HEK293 (cell line): ENCODE results near the gene RILP.
"Not testable (repeated sequence)": the region's sequence is repeated elsewhere in the genome, so short reads cannot be mapped to it uniquely, and the experiment has no call there.

ENCODE experiments used
- CTCF ChIA-PET: fragments of 350-600 bp; formaldehyde crosslinking; extraction: SDS; loops from one replicate; lab custom pipeline; 2021; ENCODE audit warnings: antibody characterized with exemption; lab: Yijun Ruan, JAX
- POLR2A ChIA-PET: fragments of 300-600 bp; formaldehyde crosslinking; extraction: SDS; loops from one replicate; lab custom pipeline; 2020; ENCODE audit warnings: antibody characterized with exemption, inconsistent platforms; lab: Yijun Ruan, JAX
- H3K27ac ChIP-seq: fragments of 200-500 bp; sonication (Bioruptor generic); 2 replicates; pipeline ENCODE4 v1.5.1; 2014; ENCODE audit warnings: low read depth, low read length, control low read depth, inconsistent platforms; ENCODE audit errors: extremely low read depth
- H3K36me3 ChIP-seq, 2 experiments: fragments of 200-500 bp in 1 of 2; sonication (Bioruptor generic) in 1 of 2; 1 replicate in 1 of 2; 2 replicates in 1 of 2; pipeline ENCODE4 v1.5.1; 2014 to 2017; ENCODE audit warnings: inconsistent platforms in 2 of 2, low read length in 2 of 2; ENCODE audit not compliant: control insufficient read depth in 2 of 2, insufficient read depth in 1 of 2
- H3K4me1 ChIP-seq: fragments of 200-500 bp; sonication (Bioruptor generic); 2 replicates; pipeline ENCODE4 v1.5.1; 2014; ENCODE audit warnings: mild to moderate bottlenecking, low read length, inconsistent platforms; ENCODE audit not compliant: control insufficient read depth, insufficient read depth
- H3K4me3 ChIP-seq: 2 replicates; pipeline ENCODE4 v1.5.1; 2011; ENCODE audit warnings: low read depth, mild to moderate bottlenecking, control low read depth, low read length, moderate library complexity
- H3K9me3 ChIP-seq: fragments of 200-500 bp; sonication (Bioruptor generic); 2 replicates; pipeline ENCODE4 v1.5.1; 2014; ENCODE audit warnings: low read depth, low read length, inconsistent platforms; ENCODE audit not compliant: control insufficient read depth, insufficient read depth
- BCL11A ChIP-seq: fragments of 450-650 bp; formaldehyde crosslinking; IDR thresholded peaks from 2 replicates; pipeline ENCODE4 v1.5.1; 2016; ENCODE audit warnings: low read depth, missing biosample characterization, missing genetic modification characterization
- KLF7 ChIP-seq: fragments of 450-650 bp; formaldehyde crosslinking; IDR thresholded peaks from 2 replicates; pipeline ENCODE4 v1.5.1; 2016; ENCODE audit warnings: missing biosample characterization, missing genetic modification characterization, borderline replicate concordance
- MYNN ChIP-seq: fragments of 450-650 bp; formaldehyde crosslinking; IDR thresholded peaks from 2 replicates; pipeline ENCODE4 v1.5.1; 2016; ENCODE audit warnings: missing biosample characterization, missing genetic modification characterization, borderline replicate concordance
- REPIN1 ChIP-seq: fragments of 450-650 bp; formaldehyde crosslinking; IDR thresholded peaks from 2 replicates; pipeline ENCODE4 v1.5.1; 2017; ENCODE audit warnings: missing biosample characterization, missing genetic modification characterization, low read depth
- SCRT2 ChIP-seq: fragments of 450-650 bp; formaldehyde crosslinking; IDR thresholded peaks from 2 replicates; pipeline ENCODE4 v1.5.1; 2016; ENCODE audit warnings: missing biosample characterization, missing genetic modification characterization
- SP3 ChIP-seq: fragments of 450-650 bp; formaldehyde crosslinking; IDR thresholded peaks from 2 replicates; pipeline ENCODE4 v1.5.1; 2016; ENCODE audit warnings: missing biosample characterization, missing genetic modification characterization
- SP7 ChIP-seq: fragments of 450-650 bp; formaldehyde crosslinking; IDR thresholded peaks from 2 replicates; pipeline ENCODE4 v1.5.1; 2016; ENCODE audit warnings: missing biosample characterization, missing genetic modification characterization
- ZBTB17 ChIP-seq: fragments of 450-650 bp; formaldehyde crosslinking; IDR thresholded peaks from 2 replicates; pipeline ENCODE4 v1.5.1; 2016; ENCODE audit warnings: missing biosample characterization, missing genetic modification characterization
- ZBTB48 ChIP-seq: fragments of 450-650 bp; formaldehyde crosslinking; IDR thresholded peaks from 2 replicates; pipeline ENCODE4 v1.5.1; 2016; ENCODE audit warnings: missing biosample characterization, missing genetic modification characterization
- ZBTB7A ChIP-seq: fragments of 450-650 bp; formaldehyde crosslinking; IDR thresholded peaks from 2 replicates; pipeline ENCODE4 v1.5.1; 2016; ENCODE audit warnings: low read depth, missing biosample characterization, missing genetic modification characterization
- ZEB2 ChIP-seq: fragments of 450-650 bp; formaldehyde crosslinking; IDR thresholded peaks from 2 replicates; pipeline ENCODE4 v1.5.1; 2016; ENCODE audit warnings: missing biosample characterization, missing genetic modification characterization
- ZFP41 ChIP-seq: fragments of 450-650 bp; formaldehyde crosslinking; IDR thresholded peaks from 2 replicates; pipeline ENCODE4 v1.5.1; 2016; ENCODE audit warnings: missing biosample characterization, missing genetic modification characterization, borderline replicate concordance
- ZNF155 ChIP-seq: fragments of 450-650 bp; formaldehyde crosslinking; IDR thresholded peaks from 2 replicates; pipeline ENCODE4 v1.5.1; 2016; ENCODE audit warnings: missing biosample characterization, missing genetic modification characterization
- ZNF157 ChIP-seq: fragments of 450-650 bp; formaldehyde crosslinking; IDR thresholded peaks from 2 replicates; pipeline ENCODE4 v1.5.1; 2016; ENCODE audit warnings: missing biosample characterization, missing genetic modification characterization
- ZNF16 ChIP-seq: fragments of 450-650 bp; formaldehyde crosslinking; IDR thresholded peaks from 2 replicates; pipeline ENCODE4 v1.5.1; 2016; ENCODE audit warnings: low read depth, missing biosample characterization, missing genetic modification characterization
- ZNF335 ChIP-seq: fragments of 450-650 bp; formaldehyde crosslinking; conservative IDR thresholded peaks from 2 replicates; pipeline ENCODE4 v1.5.1; 2016; ENCODE audit warnings: missing biosample characterization, missing genetic modification characterization
- ZNF350 ChIP-seq: fragments of 450-650 bp; formaldehyde crosslinking; IDR thresholded peaks from 2 replicates; pipeline ENCODE4 v1.5.0; 2017; ENCODE audit warnings: missing biosample characterization, mild to moderate bottlenecking, missing genetic modification characterization
- ZNF510 ChIP-seq: fragments of 450-650 bp; formaldehyde crosslinking; IDR thresholded peaks from 2 replicates; pipeline ENCODE4 v1.5.1; 2018; ENCODE audit warnings: mild to moderate bottlenecking, missing genetic modification characterization, missing biosample characterization; ENCODE audit not compliant: insufficient replicate concordance
- ZNF544 ChIP-seq: fragments of 450-650 bp; formaldehyde crosslinking; IDR thresholded peaks from 2 replicates; pipeline ENCODE4 v1.5.0; 2017; ENCODE audit warnings: missing biosample characterization, missing genetic modification characterization
- ZNF548 ChIP-seq: fragments of 450-650 bp; formaldehyde crosslinking; IDR thresholded peaks from 2 replicates; pipeline ENCODE4 v1.5.1; 2016; ENCODE audit warnings: missing biosample characterization, missing genetic modification characterization
- ZNF555 ChIP-seq: fragments of 450-650 bp; formaldehyde crosslinking; conservative IDR thresholded peaks from 2 replicates; pipeline ENCODE4 v1.5.1; 2017; ENCODE audit warnings: missing biosample characterization, mild to moderate bottlenecking, missing genetic modification characterization, inconsistent platforms
- ZNF560 ChIP-seq: fragments of 450-650 bp; formaldehyde crosslinking; IDR thresholded peaks from 2 replicates; pipeline ENCODE4 v1.5.1; 2017; ENCODE audit warnings: missing biosample characterization, missing genetic modification characterization, borderline replicate concordance
- ZNF561 ChIP-seq: fragments of 450-650 bp; IDR thresholded peaks from 2 replicates; pipeline ENCODE4 v1.5.1; 2018; ENCODE audit warnings: missing biosample characterization, missing genetic modification characterization, borderline replicate concordance
- ZNF664 ChIP-seq: fragments of 450-650 bp; formaldehyde crosslinking; IDR thresholded peaks from 2 replicates; pipeline ENCODE4 v1.5.1; 2016; ENCODE audit warnings: missing biosample characterization, missing genetic modification characterization
- ZNF677 ChIP-seq: fragments of 450-650 bp; IDR thresholded peaks from 2 replicates; pipeline ENCODE4 v1.5.0; 2018; ENCODE audit warnings: missing biosample characterization, mild to moderate bottlenecking, missing genetic modification characterization, moderate library complexity
- ZNF747 ChIP-seq: fragments of 450-650 bp; formaldehyde crosslinking; IDR thresholded peaks from 2 replicates; pipeline ENCODE4 v1.5.1; 2016; ENCODE audit warnings: missing biosample characterization, missing genetic modification characterization
- ZNF776 ChIP-seq: fragments of 450-650 bp; formaldehyde crosslinking; IDR thresholded peaks from 2 replicates; pipeline ENCODE4 v1.5.0; 2017; ENCODE audit warnings: missing biosample characterization, missing genetic modification characterization, borderline replicate concordance
- ZNF785 ChIP-seq: fragments of 450-650 bp; formaldehyde crosslinking; IDR thresholded peaks from 2 replicates; pipeline ENCODE4 v1.5.1; 2016; ENCODE audit warnings: missing biosample characterization, missing genetic modification characterization
- ZNF843 ChIP-seq: fragments of 450-650 bp; formaldehyde crosslinking; IDR thresholded peaks from 2 replicates; pipeline ENCODE4 v1.5.1; 2016; ENCODE audit warnings: missing biosample characterization, missing genetic modification characterization
- TF ChIP-seq, protein P1 (sequence below): fragments of 450-650 bp; formaldehyde crosslinking; IDR thresholded peaks from 2 replicates; pipeline ENCODE4 v1.5.1; 2016; ENCODE audit warnings: missing biosample characterization, missing genetic modification characterization
- TF ChIP-seq, protein P2 (sequence below): fragments of 450-650 bp; formaldehyde crosslinking; IDR thresholded peaks from 2 replicates; pipeline ENCODE4 v1.5.1; 2016; ENCODE audit warnings: missing biosample characterization, missing genetic modification characterization
- TF ChIP-seq, protein P3 (sequence below): fragments of 450-650 bp; formaldehyde crosslinking; IDR thresholded peaks from 2 replicates; pipeline ENCODE4 v1.5.1; 2016; ENCODE audit warnings: missing biosample characterization, missing genetic modification characterization

Gene RILP

GRCh38 chr17:1693339-1693738 is 43.7 kb upstream of the RILP start:
- TF ChIP-seq ZNF747 (no peak), ZBTB48 (tag by site-specific recombination) (no peak), ZNF664 (tag by site-specific recombination) (no peak), MYNN (tag by site-specific recombination) (no peak), ZNF350 (tag by site-specific recombination) (no peak), ZFP41 (tag by site-specific recombination) (no peak), ZNF560 (tag by site-specific recombination) (no peak), ZNF776 (tag by site-specific recombination) (no peak), ZNF548 (no peak), ZNF555 (tag by site-specific recombination) (no peak), ZNF157 (tag by site-specific recombination) (no peak), ZBTB7A (no peak)
- TF ChIP-seq, protein P1, sequence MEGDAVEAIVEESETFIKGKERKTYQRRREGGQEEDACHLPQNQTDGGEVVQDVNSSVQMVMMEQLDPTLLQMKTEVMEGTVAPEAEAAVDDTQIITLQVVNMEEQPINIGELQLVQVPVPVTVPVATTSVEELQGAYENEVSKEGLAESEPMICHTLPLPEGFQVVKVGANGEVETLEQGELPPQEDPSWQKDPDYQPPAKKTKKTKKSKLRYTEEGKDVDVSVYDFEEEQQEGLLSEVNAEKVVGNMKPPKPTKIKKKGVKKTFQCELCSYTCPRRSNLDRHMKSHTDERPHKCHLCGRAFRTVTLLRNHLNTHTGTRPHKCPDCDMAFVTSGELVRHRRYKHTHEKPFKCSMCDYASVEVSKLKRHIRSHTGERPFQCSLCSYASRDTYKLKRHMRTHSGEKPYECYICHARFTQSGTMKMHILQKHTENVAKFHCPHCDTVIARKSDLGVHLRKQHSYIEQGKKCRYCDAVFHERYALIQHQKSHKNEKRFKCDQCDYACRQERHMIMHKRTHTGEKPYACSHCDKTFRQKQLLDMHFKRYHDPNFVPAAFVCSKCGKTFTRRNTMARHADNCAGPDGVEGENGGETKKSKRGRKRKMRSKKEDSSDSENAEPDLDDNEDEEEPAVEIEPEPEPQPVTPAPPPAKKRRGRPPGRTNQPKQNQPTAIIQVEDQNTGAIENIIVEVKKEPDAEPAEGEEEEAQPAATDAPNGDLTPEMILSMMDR (tag by site-specific recombination) = no peak
- TF ChIP-seq, protein P2, sequence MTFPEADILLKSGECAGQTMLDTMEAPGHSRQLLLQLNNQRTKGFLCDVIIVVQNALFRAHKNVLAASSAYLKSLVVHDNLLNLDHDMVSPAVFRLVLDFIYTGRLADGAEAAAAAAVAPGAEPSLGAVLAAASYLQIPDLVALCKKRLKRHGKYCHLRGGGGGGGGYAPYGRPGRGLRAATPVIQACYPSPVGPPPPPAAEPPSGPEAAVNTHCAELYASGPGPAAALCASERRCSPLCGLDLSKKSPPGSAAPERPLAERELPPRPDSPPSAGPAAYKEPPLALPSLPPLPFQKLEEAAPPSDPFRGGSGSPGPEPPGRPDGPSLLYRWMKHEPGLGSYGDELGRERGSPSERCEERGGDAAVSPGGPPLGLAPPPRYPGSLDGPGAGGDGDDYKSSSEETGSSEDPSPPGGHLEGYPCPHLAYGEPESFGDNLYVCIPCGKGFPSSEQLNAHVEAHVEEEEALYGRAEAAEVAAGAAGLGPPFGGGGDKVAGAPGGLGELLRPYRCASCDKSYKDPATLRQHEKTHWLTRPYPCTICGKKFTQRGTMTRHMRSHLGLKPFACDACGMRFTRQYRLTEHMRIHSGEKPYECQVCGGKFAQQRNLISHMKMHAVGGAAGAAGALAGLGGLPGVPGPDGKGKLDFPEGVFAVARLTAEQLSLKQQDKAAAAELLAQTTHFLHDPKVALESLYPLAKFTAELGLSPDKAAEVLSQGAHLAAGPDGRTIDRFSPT (tag by site-specific recombination) = no peak
- ChIA-PET CTCF (interaction anchor here (1.1 kb wide), 1 partner anchor 22 kb away, joined by 3 read pairs; no protein-coding TSS in a partner anchor), POLR2A (no interaction called here)
- H3K27ac ChIP-seq = no peak overlapping the region
- no peaks in the 10 kb centered on the region for H3K4me1 ChIP-seq
- H3K9me3 ChIP-seq = no peaks in the 10 kb centered on the region
- no peaks in the 10 kb centered on the region for H3K36me3 ChIP-seq
- H3K4me3 ChIP-seq = no peak overlapping the region

DNA sequence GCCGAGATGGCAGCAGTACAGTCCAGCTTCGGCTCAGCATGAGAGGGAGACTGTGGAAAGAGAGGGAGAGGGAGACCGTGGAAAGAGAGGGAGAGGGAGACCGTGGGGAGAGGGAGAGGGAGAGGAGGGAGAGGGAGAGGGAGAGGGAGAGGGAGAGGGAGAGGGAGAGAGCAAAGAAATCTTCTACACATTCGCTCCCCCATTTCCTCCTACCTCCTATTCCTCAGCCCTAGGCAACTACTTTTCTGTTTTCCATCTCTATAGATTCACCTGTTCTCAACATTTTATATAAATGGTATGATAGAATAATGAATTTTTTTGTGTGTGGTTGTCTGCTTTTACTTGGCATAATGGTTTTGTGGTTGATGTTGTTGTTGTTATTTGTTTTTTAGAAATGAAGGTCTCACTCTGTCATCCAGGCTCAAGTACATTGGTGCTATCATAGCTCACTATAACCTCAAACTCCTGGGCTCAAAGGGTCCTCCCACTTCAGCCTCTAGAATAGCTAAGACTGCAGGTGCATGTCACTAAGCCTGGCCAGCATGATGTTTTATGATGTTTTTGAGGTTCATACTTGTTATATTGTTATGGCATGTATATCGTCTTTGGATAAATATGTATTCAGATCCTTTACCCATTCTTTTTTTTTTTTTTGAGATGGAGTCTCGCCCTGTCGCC is 41.0 kb upstream of the RILP start:
- Histone ChIP-seq H3K27ac (no peak overlapping the region), H3K4me3 (no peak overlapping the region), H3K36me3 (no peaks in the 10 kb centered on the region), H3K9me3 (no peaks in the 10 kb centered on the region), H3K4me1 (no peaks in the 10 kb centered on the region)
- TF ChIP-seq REPIN1 (tag by site-specific recombination) = no peak
- no peak for TF ChIP-seq ZNF335 (tag by site-specific recombination)
- no peak for TF ChIP-seq KLF7 (tag by site-specific recombination)
- no peak for TF ChIP-seq ZBTB7A
- no peak for TF ChIP-seq ZNF843 (tag by site-specific recombination)
- no peak for TF ChIP-seq ZNF544 (tag by site-specific recombination)
- no peak for TF ChIP-seq BCL11A (tag by site-specific recombination)
- TF ChIP-seq ZNF561 (tag by site-specific recombination) = no peak
- no peak for TF ChIP-seq ZNF555 (tag by site-specific recombination)
- TF ChIP-seq SCRT2 = no peak
- TF ChIP-seq SP3 (tag by site-specific recombination) = no peak
- no peak for TF ChIP-seq ZNF677
- TF ChIP-seq ZNF510 = no peak
- no peak for TF ChIP-seq SP7 (tag by site-specific recombination)
- TF ChIP-seq ZEB2 (tag by site-specific recombination) = no peak
- TF ChIP-seq ZNF785 = no peak
- TF ChIP-seq ZBTB17 = no peak
- TF ChIP-seq ZNF155 = no peak
- TF ChIP-seq, protein P3, sequence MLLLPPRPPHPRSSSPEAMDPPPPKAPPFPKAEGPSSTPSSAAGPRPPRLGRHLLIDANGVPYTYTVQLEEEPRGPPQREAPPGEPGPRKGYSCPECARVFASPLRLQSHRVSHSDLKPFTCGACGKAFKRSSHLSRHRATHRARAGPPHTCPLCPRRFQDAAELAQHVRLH = no peak
- TF ChIP-seq ZNF16 (tag by site-specific recombination) = no peak
- ChIA-PET POLR2A (interaction anchor here (0.7 kb wide), 1 partner anchor 62 kb away, joined by 3 read pairs; the partner anchor contains the start of gene SLC43A2), CTCF (interaction anchor here (1.1 kb wide), 1 partner anchor 43 kb away, joined by 3 read pairs; no protein-coding TSS in a partner anchor)

DNA sequence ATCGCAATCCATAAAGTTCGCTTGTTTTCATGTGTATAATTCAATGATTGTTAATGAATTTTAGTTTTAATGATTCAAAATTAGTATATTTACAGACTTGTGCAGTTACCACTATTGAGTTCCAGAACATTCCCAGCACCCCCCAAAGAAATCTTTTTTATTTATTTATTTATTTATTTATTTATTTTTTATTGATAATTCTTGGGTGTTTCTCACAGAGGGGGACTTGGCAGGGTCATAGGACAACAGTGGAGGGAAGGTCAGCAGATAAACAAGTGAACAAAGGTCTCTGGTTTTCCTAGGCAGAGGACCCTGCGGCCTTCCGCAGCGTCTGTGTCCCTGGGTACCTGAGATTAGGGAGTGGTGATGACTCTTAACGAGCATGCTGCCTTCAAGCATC is 38.7 kb upstream of the RILP start:
- POLR2A ChIA-PET = not testable (repeated sequence)

More for the DNA sequence above, 38.7 kb upstream of the RILP start:
- not testable (repeated sequence) for H3K36me3 ChIP-seq, H3K27ac ChIP-seq, H3K4me1 ChIP-seq, H3K4me3 ChIP-seq, H3K9me3 ChIP-seq
- CTCF ChIA-PET = interaction anchor here (0.7 kb wide), 1 partner anchor 20 kb away, joined by 3 read pairs; no protein-coding TSS in a partner anchor
